GM12874 (cell line): ENCODE data around the gene SAMD4B.
A peak's percentile ranks its signal among the peaks of the same experiment; 100 is the strongest.

ENCODE experiments used
- CTCF ChIP-seq: IDR thresholded peaks from 2 replicates; pipeline ENCODE4 v1.5.1; 2011; ENCODE audit warnings: low read depth, mild to moderate bottlenecking, control low read depth, low read length, moderate library complexity; ENCODE audit not compliant: insufficient read depth

Gene SAMD4B

GRCh38 chr19:39347332-39348164 lies 5.3 kb downstream of the SAMD4B start:
- no peak for TF ChIP-seq CTCF

- TF ChIP-seq CTCF = no peak
These were observed 7.1 kb downstream of the SAMD4B start for GRCh38 chr19:39349326-39349725.

GRCh38 chr19:39350156-39350555 lies 7.9 kb downstream of the SAMD4B start:
- TF ChIP-seq CTCF = no peak

GRCh38 chr19:39351537-39352064 lies 9.4 kb downstream of the SAMD4B start:
- TF ChIP-seq CTCF = 0 out of 2 replicates have a peak, but pooled peaks have one; percentile 10

GRCh38 chr19:39352381-39353255 lies 10.4 kb downstream of the SAMD4B start:
- no peak for TF ChIP-seq CTCF

- no peak for TF ChIP-seq CTCF
These were observed 13.0 kb downstream of the SAMD4B start for GRCh38 chr19:39355253-39355652.

GRCh38 chr19:39356073-39356472 lies 13.9 kb downstream of the SAMD4B start:
- no peak for TF ChIP-seq CTCF
